GM19324 (cell line): ENCODE data around the gene COL1A1.

Experiments used
- ATAC-seq: cut with Tn5 transposase; IDR thresholded peaks from one replicate; pipeline ENCODE4 v1.9.1; 2021; ENCODE audit warnings: mild to moderate bottlenecking, moderate library complexity; ENCODE audit not compliant: unreplicated experiment, low FRiP score

The COL1A1 gene

GRCh38 chr17:50175035-50175807 lies 26.2 kb downstream of the COL1A1 start:
- no peak for ATAC-seq

- no peak for ATAC-seq
Observed at GRCh38 chr17:50174444-50174843, 27.0 kb downstream of the COL1A1 start.

- no peak for ATAC-seq
Observed at GRCh38 chr17:50173335-50173941, 28.0 kb downstream of the COL1A1 start.

- no peak for ATAC-seq
Observed at GRCh38 chr17:50172936-50173334, 28.5 kb downstream of the COL1A1 start.

- no peak for ATAC-seq
Observed at GRCh38 chr17:50172130-50172529, 29.3 kb downstream of the COL1A1 start.

GRCh38 chr17:50171371-50172071 lies 29.9 kb downstream of the COL1A1 start:
- no peak for ATAC-seq

GRCh38 chr17:50170662-50171370 lies 30.6 kb downstream of the COL1A1 start:
- no peak for ATAC-seq

GRCh38 chr17:50169881-50170459 lies 31.5 kb downstream of the COL1A1 start:
- no peak for ATAC-seq

- ATAC-seq, result no peak
Observed at GRCh38 chr17:50169121-50169764, 32.2 kb downstream of the COL1A1 start.

- ATAC-seq, result no peak
Observed at GRCh38 chr17:50168319-50168718, 33.1 kb downstream of the COL1A1 start.

- ATAC-seq, result no peak
Observed at GRCh38 chr17:50167371-50167770, 34.1 kb downstream of the COL1A1 start.

- no peak for ATAC-seq
Observed at GRCh38 chr17:50166518-50167181, 34.8 kb downstream of the COL1A1 start.

GRCh38 chr17:50165867-50166517 lies 35.4 kb downstream of the COL1A1 start, which contains the start of gene SGCA:
Gene SGCA, plus strand, starts transcription at chr17:50166005. Its CDS starts 36 bp downstream, at chr17:50166041.
- no peak for ATAC-seq

GRCh38 chr17:50165466-50165865 lies 36.0 kb downstream of the COL1A1 start:
- ATAC-seq, result no peak

- no peak for ATAC-seq
Observed at GRCh38 chr17:50165066-50165465, 36.4 kb downstream of the COL1A1 start.

- ATAC-seq, result no peak
Observed at GRCh38 chr17:50164697-50164988, 36.8 kb downstream of the COL1A1 start.

GRCh38 chr17:50163843-50164696 lies 37.4 kb downstream of the COL1A1 start:
- ATAC-seq, result no peak
